ENCODE results near the gene RNF212B.
A peak's percentile ranks its signal among the peaks of the same experiment; 100 is the strongest.

RNF212B gene

DNA sequence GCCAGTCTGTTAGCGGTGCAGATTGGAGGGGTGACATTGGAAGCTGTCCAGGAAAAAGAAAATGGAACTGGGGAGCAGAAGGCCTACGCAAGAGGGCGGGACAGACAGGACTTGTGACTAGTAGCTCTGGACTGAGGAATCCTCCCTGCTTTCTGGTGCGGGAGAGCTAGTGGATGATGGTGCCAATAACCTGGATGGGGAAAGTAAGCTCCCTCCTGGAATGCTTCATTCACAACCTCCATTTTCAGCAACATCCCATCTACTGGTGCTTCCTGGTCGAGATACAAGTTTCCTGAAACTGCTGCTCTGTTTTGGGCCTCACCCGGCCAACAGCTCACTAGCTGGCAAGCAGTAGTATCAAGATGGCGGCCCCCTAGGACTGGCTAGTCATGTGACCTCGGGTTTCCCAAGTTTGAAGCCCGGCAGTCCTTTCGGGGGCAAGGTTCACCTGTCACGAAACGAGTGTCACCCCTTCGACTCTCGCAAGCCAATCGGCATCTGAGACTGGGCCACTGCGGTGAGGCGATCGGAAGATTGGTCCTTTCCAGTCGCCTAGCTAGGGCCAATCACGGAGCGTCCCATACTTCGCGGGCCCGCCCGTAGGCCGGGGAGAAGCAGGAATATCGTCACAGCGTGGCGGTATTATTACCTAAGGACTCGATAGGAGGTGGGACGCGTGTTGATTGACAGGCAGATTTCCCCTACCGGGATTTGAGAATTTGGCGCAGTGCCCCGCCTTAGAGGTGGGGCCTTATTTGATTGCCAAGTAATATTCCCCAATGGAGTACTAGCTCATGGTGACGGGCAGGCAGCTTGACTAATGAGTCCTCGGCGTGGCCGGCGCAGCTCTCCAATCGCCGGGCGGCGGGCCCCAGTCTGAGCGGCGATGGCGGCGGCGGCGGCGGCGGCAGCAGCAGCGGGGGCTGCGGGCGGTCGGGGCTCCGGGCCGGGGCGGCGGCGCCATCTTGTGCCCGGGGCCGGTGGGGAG lies 83.1 kb downstream of the RNF212B start, which contains the start of gene PABPN1:
Gene PABPN1 (plus strand): TSS at position 874 of the 988 bp plus-strand sequence. CDS start 13 bp downstream, at position 887.
- peak; percentile 96 for DNase-seq (ENCODE audit: low read depth)

GRCh38 chr14:23321572-23322547 lies 84.1 kb downstream of the RNF212B start:
- DNase-seq (ENCODE audit: low read depth) = peak; percentile 21

Measured in T follicular helper cell (primary cell).